ENCODE measurements around the gene RPS16. TPM values are rescaled to one million over a fixed set of nuclear protein-coding genes. Genes with fewer than 3 reads are reported as not detected.

Gene RPS16
- total RNA-seq, 1 donor from 2014 or later, result 1,962 TPM

GRCh38 chr19:39424934-39425333 lies 10.8 kb downstream of the RPS16 start:
- intact Hi-C loops (cut with micrococcal nuclease), result no loop called here

DNA sequence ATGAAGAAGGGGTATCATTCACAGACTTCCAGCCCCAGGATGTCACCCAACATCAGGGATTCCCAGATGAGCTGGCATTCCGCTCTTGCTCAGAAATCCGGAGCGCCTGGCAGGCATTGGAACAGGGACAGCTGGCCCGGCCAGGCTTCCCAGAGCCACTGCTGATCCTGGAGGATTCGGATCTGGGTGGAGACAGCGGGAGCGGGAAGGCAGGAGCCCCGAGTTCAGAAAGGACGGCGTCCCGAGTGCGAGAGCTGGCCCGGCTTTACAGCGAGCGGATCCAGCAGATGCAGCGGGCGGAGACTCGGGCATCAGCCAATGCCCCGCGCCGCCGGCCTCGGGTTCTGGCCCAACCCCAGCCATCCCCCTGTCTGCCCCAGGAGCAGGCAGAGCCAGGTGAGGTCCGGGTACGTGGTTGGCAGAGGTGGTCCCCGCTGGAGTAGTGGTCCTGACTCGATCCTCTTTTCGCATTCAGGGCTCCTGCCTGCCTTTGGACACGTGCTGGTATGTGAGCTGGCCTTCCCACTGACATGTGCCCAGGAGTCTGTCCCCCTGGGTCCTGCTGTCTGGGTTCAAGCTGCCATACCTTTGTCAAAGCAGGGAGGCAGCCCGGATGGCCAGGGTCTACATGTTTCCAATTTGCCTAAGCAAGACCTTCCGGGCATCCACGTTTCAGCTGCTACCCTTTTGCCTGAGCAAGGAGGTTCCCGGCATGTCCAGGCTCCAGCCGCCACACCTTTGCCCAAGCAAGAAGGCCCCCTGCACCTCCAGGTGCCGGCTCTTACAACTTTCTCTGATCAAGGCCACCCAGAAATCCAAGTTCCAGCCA lies 12.3 kb downstream of the RPS16 start:
- intact Hi-C loops (cut with micrococcal nuclease), result no loop called here

DNA sequence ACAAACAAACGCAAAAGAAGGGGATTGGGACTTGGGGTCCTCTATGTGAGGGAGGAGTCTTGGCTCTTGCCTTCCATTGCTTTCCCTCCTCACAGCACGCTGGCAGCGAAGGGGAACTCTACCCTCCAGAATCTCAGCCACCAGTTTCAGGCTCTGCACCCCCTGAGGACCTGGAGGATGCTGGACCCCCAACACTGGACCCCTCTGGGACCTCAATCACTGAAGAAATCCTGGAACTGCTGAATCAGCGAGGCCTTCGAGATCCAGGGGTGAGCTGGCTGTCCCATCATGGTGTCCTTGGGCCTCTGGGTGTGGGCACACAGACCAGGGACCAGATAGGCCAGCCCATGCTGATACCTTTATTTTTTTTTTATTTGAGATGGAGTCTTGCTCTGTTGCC lies 13.7 kb downstream of the RPS16 start:
- intact Hi-C loops (cut with micrococcal nuclease), result no loop called here

DNA sequence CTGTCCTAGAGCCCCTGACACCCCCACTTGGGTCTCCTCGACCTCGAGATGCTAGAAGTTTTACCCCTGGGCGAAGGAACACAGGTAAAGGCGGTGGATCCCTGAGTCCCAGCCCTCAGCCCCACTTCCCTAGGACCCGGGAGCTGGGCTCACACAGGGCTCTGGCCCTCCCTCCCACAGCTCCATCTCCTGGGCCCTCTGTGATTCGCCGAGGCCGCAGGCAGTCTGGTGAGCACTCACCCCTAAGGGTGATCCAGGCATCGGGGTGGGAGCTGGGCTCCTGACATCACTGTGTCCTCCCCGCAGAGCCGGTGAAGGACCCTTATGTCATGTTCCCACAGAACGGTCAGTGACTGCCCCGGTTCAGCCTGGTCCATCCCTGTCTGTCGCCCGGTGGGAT lies 15.0 kb downstream of the RPS16 start:
- intact Hi-C loops (cut with micrococcal nuclease), result no loop called here

DNA sequence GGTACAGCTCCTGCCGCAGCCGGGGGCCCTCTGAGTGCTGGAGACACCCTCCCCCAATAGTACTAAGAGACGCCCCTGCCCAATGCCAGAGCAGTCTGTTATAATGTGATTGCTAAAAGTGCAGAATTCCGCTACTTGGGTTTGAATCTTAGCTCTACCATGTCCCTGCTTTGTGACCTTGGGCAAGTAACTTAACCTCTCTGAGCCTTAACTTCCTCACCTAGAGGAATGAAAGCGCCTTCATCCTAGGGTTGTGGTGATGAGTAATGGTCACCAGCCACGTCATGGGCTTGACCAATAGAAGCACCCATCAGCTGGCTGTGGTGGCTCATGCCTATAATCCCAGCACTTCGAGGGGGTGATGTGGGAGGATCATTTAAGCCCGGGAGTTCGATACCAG lies 16.7 kb downstream of the RPS16 start:
- intact Hi-C loops (cut with micrococcal nuclease), result no loop called here

DNA sequence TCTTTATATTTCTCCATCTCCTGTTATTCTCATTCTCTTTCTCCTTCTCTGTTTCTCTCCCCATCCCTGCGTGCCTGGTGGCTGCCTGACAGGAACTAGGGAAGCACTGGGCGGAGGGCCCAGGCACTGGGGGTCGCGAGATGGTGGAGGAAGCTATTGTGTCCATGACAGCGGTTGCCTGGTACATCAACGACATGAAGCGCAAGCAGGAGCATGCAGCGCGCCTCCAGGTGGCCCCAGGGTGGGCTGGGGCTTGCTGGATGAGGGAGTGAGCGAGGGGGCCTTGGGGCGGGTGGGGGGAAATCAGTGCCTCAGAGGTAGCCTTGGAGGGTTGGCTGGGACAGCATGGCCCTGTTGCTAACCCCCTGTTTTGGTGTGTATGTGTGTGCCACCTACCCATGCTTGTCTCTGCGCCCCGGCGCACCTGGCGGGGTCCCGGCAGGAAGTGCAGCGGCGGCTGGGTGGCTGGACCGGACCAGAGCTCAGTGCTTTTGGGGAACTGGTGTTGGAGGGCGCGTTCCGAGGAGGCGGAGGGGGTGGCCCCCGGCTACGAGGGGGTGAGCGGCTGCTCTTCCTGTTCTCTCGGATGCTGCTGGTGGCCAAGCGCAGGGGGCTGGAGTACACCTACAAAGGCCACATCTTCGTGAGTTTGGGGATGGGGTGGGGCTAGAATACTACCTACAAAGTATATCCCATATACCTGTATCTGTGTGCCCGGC lies 18.1 kb downstream of the RPS16 start:
- intact Hi-C loops (cut with micrococcal nuclease), result no loop called here

- intact Hi-C loops (cut with micrococcal nuclease), result no loop called here
These were observed 19.3 kb downstream of the RPS16 start for GRCh38 chr19:39416152-39417120.

DNA sequence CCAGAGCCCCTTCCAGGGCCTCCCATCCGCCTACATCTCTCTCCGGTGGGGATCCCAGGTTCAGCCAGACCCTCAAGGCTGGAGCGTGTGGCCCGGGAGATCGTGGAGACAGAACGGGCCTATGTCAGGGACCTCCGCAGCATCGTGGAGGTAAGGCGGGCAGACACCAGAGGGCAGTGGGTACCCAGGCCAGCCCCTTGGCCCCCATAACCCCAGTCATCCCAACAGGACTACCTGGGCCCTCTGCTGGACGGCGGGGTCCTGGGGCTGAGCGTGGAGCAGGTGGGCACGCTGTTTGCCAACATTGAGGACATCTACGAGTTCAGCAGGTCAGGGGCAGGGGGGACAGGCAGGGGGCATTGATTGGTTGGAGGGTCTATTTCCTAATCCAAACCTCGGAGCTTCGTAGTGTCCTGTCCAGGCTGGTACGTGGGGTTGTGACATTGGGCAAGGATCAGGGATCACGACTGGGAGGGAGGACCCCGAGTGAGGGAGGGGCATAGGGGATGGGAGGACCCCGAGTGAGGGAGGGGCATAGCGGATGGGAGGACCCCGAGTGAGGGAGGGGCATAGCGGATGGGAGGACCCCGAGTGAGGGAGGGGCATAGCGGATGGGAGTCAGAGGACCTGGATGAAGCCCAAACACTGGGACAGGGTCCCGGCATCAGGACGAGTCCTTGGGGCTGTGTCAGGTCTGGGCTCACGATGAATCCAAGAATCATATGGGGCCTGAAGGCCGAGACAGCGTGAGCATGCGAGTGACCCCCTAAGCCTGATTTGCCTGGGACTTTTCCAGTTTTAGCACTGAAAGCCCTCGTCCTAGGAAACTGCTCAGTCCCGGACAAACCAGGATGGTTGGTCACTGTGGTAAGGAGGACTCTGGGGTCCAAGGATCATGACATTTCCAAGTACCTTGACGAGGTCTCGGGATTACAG lies 20.4 kb downstream of the RPS16 start:
- intact Hi-C loops (cut with micrococcal nuclease), result no loop called here

DNA sequence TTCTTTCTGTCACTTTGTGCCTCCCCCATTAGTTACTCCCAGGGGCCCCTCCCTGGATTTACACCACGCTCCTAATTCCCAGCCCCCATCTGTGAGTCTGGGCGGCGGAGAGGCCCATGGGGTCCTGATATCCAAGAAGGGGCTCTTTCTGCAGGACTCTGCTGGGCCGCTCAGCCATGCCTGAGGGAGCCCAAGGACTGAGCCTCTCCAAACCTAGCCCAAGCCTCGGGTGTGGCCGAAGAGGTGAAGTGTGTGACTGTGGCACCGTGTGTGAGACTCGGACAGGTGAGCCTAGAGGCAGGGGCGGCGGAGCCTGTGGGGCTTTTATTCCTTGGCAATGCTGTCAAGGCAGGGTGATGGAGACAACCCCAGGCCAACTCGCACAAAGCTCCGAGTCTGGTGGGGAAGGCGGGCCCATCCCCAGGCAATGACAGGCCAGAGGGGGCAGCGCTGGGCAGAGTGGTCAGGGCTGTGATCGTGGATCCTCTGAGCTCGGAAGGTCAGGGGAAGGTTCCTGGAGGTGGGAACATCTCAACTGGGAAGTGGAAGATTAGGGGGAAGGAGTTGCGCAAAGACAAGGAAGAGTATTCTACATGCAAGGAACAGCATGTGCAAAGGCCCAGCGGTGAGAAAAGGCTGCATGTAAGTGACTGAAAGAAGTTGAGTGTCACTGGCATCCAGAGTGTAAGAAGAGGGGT lies 21.7 kb downstream of the RPS16 start:
- intact Hi-C loops (cut with micrococcal nuclease), result loop anchor here (2.0 kb wide), 2 partner anchors 67 to 563 kb away; partner anchors contain the start of gene TIMM50

DNA sequence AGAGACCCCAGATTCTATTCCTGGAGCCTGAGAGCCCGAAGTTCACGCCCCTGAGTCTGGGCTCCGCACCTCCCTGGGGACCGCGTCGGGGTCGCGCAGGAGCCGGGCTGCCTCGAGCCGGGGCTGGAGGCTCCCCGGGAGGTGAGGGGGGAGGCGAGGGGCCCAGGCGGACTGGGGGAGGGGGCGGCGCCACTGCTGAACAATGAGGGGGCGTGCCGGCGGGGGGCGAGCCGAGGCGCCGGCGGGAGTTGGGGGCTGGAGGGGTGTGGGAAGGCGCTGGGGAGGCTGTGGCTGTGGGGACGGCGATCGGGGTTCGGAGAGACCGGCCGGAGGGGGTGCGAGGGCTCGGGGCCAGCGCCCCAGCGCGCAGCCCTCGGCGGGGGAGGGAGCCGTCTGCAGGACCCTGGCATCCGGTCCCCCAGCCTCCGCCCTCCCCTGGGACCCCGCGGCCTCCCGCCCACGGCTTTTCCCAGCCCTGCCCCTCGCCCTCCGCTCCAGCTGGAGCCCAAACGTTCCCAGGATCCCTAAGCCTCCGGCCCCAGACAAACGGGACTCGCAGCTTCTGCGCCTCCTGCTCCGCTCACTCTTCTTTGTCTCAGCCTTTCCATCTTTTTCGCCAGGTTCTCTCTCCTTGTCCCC lies 22.4 kb downstream of the RPS16 start:
- intact Hi-C loops (cut with micrococcal nuclease), result loop anchor here (2.0 kb wide), 2 partner anchors 67 to 563 kb away; partner anchors contain the start of gene TIMM50

DNA sequence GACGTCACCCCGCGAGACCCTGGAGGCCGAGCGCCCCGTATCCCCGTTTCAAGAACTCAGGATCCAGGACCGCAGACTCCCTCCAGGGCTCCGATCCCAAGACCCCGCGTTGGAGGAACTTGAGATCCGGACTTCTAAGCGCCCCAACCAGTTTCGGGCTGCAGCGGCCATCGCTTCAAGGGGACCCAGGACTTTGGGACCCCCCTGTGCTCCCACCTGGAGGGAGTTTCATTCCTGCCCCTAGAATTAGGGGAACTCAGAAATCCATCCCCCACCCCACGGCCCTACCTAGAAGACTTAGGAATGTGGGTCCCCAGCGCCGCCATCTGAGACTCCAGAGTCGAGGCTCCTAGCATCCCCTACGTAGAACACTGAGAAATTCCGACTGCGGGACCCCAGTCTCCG lies 22.9 kb downstream of the RPS16 start:
- intact Hi-C loops (cut with micrococcal nuclease), result loop anchor here (1.0 to 2.0 kb wide), 14 partner anchors 17 to 1338 kb away; partner anchors contain the start of genes EID2, EID2B, GMFG and MED29

GRCh38 chr19:39412100-39412866 lies 23.5 kb downstream of the RPS16 start, which contains the start of gene PLEKHG2:
Gene PLEKHG2, plus strand, starts transcription at chr19:39412669. Its CDS starts 1,418 bp downstream, at chr19:39414087.
- intact Hi-C loops (cut with micrococcal nuclease), result loop anchor here (1.0 to 2.0 kb wide), 14 partner anchors 18 to 1339 kb away; partner anchors contain the start of genes EID2, EID2B, GMFG and MED29

DNA sequence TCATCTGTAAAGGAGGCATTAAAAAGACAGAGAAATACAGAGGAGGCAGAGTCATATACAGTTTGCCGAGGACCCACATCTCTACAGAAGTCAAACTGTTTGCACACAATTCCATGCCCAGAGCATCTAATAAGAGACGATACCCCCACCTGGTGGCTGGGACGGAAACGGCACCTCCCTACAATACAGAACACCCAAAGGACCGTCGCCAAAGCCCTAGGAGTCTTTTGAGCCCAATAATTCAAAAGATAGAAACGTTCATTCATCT lies 24.0 kb downstream of the RPS16 start:
- intact Hi-C loops (cut with micrococcal nuclease), result loop anchor here (1.0 to 2.0 kb wide), 16 partner anchors 14 to 1340 kb away; partner anchors contain the start of genes EID2, EID2B, GMFG and MED29

DNA sequence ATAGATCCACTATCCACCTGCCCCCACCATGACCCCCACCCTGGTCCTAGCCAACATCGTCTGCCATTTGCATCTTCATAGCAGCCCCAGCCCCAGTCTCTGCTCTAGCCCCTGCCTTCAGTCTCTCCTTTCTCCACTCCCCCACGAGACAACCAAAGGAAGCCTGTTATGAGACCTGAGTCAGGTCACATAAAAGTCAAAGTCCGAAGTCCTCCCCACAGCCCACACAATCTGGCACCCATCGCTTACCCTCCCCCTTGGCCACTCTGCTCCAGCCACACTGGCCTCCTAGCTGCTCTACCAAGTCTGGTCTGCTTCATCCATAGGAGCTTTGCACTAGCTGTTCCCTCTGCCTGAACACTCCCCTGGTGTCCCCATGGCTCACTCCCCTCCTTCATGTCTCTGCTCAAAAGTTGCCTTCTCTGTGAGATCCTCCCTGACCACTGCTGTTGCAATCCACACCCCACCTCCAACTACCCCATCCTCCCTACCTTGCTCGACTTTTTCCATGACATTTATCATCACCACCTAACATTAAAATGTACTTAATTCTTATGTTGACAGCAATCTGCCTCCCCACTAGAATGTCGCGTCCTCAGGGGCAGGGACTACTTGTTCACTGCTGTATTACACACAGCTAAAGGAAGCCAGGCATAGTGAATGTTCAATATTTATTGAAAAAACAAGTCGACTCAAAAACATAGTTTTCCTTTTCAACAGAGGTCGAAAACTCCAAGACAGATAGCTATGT lies 24.5 kb downstream of the RPS16 start:
- intact Hi-C loops (cut with micrococcal nuclease), result loop anchor here (1.0 kb wide), 2 partner anchors 14 to 199 kb away; no protein-coding TSS in a partner anchor

DNA sequence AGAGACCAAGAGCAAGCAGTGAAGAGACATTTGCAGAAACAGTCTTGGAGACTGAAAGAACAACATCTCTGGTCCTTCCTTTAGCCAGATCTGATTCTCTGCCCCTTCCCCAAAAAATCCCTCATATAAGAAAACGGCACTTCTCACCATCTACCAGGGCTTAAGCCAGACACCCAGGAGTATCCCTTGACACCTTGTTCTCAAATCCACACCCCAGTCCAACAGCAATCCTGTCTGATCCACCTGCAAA lies 25.0 kb downstream of the RPS16 start:
- intact Hi-C loops (cut with micrococcal nuclease), result loop anchor here (1.0 kb wide), 2 partner anchors 13 to 198 kb away; no protein-coding TSS in a partner anchor

- intact Hi-C loops (cut with micrococcal nuclease), result no loop called here
These were observed 25.5 kb downstream of the RPS16 start for GRCh38 chr19:39410017-39410830.
